Neural progenitor cell (in vitro differentiated cells): ENCODE data around the gene FBXW8.

ENCODE experiments used
- CTCF ChIP-seq: fragments of 200-600 bp; sonication (generic); IDR thresholded peaks from 2 replicates; pipeline ENCODE4 v1.5.1; 2017; ENCODE audit warnings: antibody characterized with exemption, mild to moderate bottlenecking
- EZH2 ChIP-seq: fragments of 200-600 bp; sonication (generic); IDR thresholded peaks from 2 replicates; pipeline ENCODE4 v1.6.1; 2017; ENCODE audit warnings: antibody characterized with exemption, mild to moderate bottlenecking, moderate library complexity
- EZH2phosphoT487 ChIP-seq: fragments of 200-600 bp; sonication (generic); IDR thresholded peaks from 2 replicates; pipeline ENCODE4 v1.6.1; 2017; ENCODE audit warnings: antibody characterized with exemption

DNA sequence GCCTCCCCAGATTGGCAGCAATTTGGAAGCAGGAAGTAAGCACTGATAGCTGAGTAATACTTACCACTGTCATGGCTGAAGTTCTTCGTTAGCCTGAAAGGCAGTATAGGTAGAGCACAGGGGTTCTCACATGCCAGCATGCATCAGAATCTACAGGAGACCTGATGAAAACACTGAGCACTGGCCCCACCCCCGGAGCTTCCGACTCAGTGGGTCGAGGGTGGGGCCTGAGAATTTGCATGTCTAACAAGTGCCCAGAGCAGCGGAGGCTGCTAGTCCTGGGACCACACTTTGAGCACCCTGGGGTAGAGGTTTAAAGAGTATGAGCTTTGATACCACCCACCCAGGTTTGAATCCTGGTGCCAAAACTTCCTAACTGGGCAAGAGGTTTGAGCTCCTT is 89.6 kb downstream of the FBXW8 start:
- no peak for TF ChIP-seq CTCF
- no peak for TF ChIP-seq EZH2phosphoT487
- no peak for TF ChIP-seq EZH2
